Progenitor cell of endocrine pancreas (in vitro differentiated cells): Measurements from ENCODE around the gene FCN3. TPM values are rescaled to one million over a fixed set of nuclear protein-coding genes. Genes with fewer than 3 reads are reported as not detected.
"Not testable (repeated sequence)": the region's sequence is repeated elsewhere in the genome, so short reads cannot be mapped to it uniquely, and the experiment has no call there.

Experiments used
- DNase-seq: peaks from one replicate; pipeline ENCODE4 v3.0.0; 2021; ENCODE audit warnings: low spot score; ENCODE audit not compliant: unreplicated experiment
- H3K27ac Mint-ChIP-seq: 2 replicates; pipeline ENCODE4 v1.8.0; 2021; ENCODE audit warnings: mild to moderate bottlenecking, moderate library complexity, mixed read lengths
- H3K27me3 Mint-ChIP-seq: 2 replicates; pipeline ENCODE4 v1.8.0; 2021; ENCODE audit warnings: mixed read lengths
- H3K36me3 Mint-ChIP-seq: 2 replicates; pipeline ENCODE4 v1.8.0; 2022; ENCODE audit warnings: mixed read lengths; ENCODE audit not compliant: insufficient read depth
- H3K4me1 Mint-ChIP-seq: 2 replicates; pipeline ENCODE4 v1.8.0; 2021; ENCODE audit warnings: low read depth, mixed read lengths
- H3K4me3 Mint-ChIP-seq: 2 replicates; pipeline ENCODE4 v1.8.0; 2021; ENCODE audit warnings: low read depth, mild to moderate bottlenecking, moderate library complexity, mixed read lengths
- H3K9me3 Mint-ChIP-seq: 2 replicates; pipeline ENCODE4 v1.8.0; 2021; ENCODE audit warnings: low read depth, mixed read lengths
- total RNA-seq: library from RNA; stranded (reverse); gene quantifications from 2 replicates; pipeline ENCODE4 v1.2.1, GENCODE V29; 2021
- TF ChIP-seq, protein P1 (sequence below): fragments of 200-600 bp; sonication (generic); IDR thresholded peaks from one replicate; pipeline ENCODE4 v1.5.0; 2021; ENCODE audit warnings: antibody characterized with exemption, mild to moderate bottlenecking; ENCODE audit not compliant: unreplicated experiment

Gene FCN3
- total RNA-seq, 1 donor from 2014 or later: not detected

DNA sequence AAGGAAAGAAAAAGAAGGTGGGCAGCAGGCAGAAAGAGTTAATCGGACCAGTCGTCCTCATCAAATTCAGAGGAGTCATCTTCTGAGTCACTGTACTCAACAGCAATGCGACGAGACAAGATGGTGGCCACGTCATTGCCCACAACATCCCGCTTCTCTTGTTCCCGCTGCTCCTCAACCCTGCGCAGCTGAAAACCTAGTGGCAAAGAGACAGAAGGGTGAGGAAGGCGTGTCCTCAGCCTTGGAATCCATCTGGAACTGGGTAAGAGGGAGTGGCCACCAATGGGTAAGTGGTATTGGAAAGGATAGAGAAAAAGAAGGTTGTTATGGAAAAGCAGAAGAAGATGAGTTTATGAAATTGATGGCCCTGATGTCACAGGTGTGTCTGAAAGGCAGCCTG lies 33.5 kb upstream of the FCN3 start:
- Mint-ChIP-seq H3K27me3 (no peaks in the 10 kb centered on the region), H3K4me1 (no peaks in the 10 kb centered on the region), H3K9me3 (no peaks in the 10 kb centered on the region), H3K36me3 (peaks cover 15% of the 10 kb centered on the region), H3K4me3 (no peak overlapping the region), H3K27ac (no peak overlapping the region)
- TF ChIP-seq, protein P1, sequence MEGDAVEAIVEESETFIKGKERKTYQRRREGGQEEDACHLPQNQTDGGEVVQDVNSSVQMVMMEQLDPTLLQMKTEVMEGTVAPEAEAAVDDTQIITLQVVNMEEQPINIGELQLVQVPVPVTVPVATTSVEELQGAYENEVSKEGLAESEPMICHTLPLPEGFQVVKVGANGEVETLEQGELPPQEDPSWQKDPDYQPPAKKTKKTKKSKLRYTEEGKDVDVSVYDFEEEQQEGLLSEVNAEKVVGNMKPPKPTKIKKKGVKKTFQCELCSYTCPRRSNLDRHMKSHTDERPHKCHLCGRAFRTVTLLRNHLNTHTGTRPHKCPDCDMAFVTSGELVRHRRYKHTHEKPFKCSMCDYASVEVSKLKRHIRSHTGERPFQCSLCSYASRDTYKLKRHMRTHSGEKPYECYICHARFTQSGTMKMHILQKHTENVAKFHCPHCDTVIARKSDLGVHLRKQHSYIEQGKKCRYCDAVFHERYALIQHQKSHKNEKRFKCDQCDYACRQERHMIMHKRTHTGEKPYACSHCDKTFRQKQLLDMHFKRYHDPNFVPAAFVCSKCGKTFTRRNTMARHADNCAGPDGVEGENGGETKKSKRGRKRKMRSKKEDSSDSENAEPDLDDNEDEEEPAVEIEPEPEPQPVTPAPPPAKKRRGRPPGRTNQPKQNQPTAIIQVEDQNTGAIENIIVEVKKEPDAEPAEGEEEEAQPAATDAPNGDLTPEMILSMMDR: no peak
- DNase-seq: no peak

DNA sequence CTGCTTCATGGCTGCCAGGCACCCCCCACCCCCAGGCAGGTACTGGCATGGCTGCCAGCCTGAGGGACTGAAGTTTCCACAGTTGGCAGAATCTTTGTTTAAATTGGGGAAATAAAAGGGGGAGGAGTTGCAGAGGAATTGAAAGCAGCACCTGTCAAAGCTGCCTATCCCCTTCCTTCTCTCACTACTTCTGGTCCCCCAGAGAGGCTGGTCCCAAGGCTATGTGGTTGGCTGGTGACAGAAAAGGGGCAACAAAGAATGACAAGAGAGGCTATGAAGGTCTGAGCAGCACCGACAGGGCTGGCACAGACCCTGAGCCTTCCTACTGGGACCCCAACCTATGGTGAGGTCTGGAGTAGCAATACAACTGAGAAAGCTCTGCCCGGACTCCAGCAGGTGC lies 32.2 kb upstream of the FCN3 start:
- not testable (repeated sequence) for H3K27me3 Mint-ChIP-seq, H3K27ac Mint-ChIP-seq, H3K4me3 Mint-ChIP-seq, H3K4me1 Mint-ChIP-seq, H3K36me3 Mint-ChIP-seq, H3K9me3 Mint-ChIP-seq, DNase-seq

DNA sequence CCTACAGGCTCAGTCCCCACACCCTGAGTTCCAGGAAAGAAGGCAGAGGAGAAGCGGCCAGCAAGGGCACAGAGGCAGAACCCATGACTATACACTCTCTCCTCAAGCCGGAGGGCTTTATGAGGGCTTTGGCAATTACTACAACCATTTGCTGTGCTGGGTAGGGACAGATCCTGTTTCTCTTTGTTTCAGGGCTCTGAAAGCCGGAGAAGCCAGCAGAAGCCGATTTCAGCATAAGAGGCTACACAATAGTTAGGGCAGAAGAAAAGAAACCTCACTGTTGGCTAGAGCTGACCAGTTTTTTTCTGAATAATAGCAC lies 31.7 kb upstream of the FCN3 start:
- Mint-ChIP-seq H3K9me3 (no peaks in the 10 kb centered on the region), H3K36me3 (peaks cover 9% of the 10 kb centered on the region), H3K27ac (no peak overlapping the region), H3K4me1 (peaks cover 2% of the 10 kb centered on the region), H3K4me3 (no peak overlapping the region), H3K27me3 (no peaks in the 10 kb centered on the region)
- no peak for DNase-seq
- TF ChIP-seq, protein P1: no peak

DNA sequence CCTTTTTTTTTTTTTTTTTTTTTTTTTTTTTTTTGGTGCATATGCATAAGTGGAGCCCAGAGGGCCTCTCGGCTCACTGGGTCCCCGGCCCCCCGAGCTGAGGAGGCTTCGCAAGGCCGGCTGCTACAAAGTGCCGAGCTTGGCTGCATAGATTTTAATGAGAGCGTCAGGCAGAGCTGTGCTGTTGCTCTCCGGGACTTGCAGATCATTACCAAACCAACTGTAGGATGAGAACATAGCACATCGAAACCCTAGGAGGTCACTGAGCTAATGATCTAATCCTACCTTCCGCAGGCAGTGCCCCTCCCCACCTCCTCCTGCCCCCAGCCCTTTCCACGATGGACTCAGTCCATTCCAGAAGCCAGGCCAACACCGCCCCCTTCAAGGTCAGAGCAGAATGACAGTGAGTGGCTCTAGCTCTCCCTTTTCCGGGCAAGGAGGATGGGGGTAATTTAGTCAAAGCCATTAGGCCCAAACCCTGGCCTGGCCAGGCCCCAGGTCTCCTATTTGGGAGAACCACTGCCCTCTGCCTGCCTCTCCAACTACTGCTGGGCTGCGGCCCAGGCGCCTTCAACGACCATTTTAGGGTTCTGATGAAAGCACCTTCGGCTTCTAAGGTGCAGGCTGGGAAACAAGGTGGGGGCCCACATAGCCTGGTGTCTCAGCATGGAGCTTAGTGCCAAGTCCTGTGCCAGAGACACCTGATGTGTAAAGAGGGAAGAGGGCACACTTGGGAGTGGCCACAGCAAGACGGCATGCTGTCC lies 31.2 kb upstream of the FCN3 start:
- not testable (repeated sequence) for H3K36me3 Mint-ChIP-seq

DNA sequence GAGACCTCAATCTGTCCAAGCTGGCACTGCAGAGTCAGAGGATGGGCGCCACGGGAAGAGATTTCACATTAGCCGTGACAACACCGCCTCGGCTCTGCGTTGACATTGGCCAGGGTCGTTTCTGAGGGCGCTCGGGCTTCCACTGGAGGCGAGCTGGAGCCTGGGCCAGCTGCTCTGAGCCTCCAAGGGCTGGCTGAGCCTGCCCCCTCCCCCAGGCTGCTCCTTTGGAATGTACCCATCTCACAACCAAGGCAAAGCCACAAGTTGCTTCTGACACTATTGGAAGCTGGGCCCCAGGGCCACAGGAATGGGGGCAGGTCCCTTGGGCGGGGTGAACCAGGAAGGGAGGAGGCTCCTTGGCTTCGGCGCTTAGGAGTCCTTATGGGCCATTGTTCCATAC lies 30.4 kb upstream of the FCN3 start:
- no peaks in the 10 kb centered on the region for H3K27me3 Mint-ChIP-seq
- peaks cover 9% of the 10 kb centered on the region for H3K36me3 Mint-ChIP-seq
- no peaks in the 10 kb centered on the region for H3K9me3 Mint-ChIP-seq
- TF ChIP-seq, protein P1: no peak
- H3K4me3 Mint-ChIP-seq: no peak overlapping the region
- no peak for DNase-seq
- no peak overlapping the region for H3K27ac Mint-ChIP-seq
- peaks cover 2% of the 10 kb centered on the region for H3K4me1 Mint-ChIP-seq

More for the DNA sequence above, 31.2 kb upstream of the FCN3 start:
- not testable (repeated sequence) for H3K9me3 Mint-ChIP-seq, H3K4me1 Mint-ChIP-seq, H3K27ac Mint-ChIP-seq, DNase-seq, H3K27me3 Mint-ChIP-seq, H3K4me3 Mint-ChIP-seq

DNA sequence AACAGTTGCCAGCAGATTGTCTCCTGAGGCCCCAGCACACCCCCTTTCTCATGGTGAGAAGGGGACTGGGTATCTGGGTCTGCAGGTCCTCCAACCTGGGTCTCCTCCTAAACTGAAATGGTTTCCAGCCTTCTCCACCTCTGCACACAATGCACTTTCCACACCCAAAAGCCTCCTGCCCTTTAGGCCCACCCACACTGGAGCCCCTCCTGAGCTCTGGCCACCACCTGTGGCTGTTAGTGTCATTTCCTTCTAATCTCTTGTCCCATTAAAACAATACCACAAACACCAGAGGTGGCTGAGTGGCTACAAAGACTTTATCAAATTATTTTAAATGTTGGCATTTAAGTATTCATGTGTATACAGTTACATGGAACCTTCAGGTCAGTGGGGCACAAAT lies 29.3 kb upstream of the FCN3 start:
- H3K4me3 Mint-ChIP-seq: no peak overlapping the region
- H3K4me1 Mint-ChIP-seq: peaks cover 2% of the 10 kb centered on the region
- H3K9me3 Mint-ChIP-seq: no peaks in the 10 kb centered on the region
- H3K27me3 Mint-ChIP-seq: no peaks in the 10 kb centered on the region
- no peak for DNase-seq
- peaks cover 9% of the 10 kb centered on the region for H3K36me3 Mint-ChIP-seq
- TF ChIP-seq, protein P1: no peak
- H3K27ac Mint-ChIP-seq: no peak overlapping the region
